ENCODE data around the gene ELF2.

- TF ChIP-seq CTCF (IDR thresholded peaks at IDR 0.05) (no peak), POLR2A (IDR thresholded peaks at IDR 0.05) (no peak)
Measured at GRCh38 chr4:139200102-139200501, 23.1 kb upstream of the ELF2 start.
